Kidney (tissue), 14 donors: ENCODE results near the gene BICD2. TPM values are rescaled to one million over a fixed set of nuclear protein-coding genes. Genes with fewer than 3 reads are reported as not detected.
"Not testable (repeated sequence)": the region's sequence is repeated elsewhere in the genome, so short reads cannot be mapped to it uniquely, and the experiment has no call there.

Source experiments
- DNase-seq, 5 donors: peaks; one replicate each; pipeline ENCODE4 v3.0.0-alpha.2; 2013 to 2020
- FAIRE-seq: peaks from 2 replicates; lab custom pipeline; 2012; peaks lifted over from hg19 to GRCh38; lab: Jason Lieb, UNC
- H3K27ac ChIP-seq, 2 donors: one replicate each; pipeline ENCODE4 v1.7.0; 2013; ENCODE audit warnings: low read depth in 2 of 2, low read length in 2 of 2, inconsistent platforms in 1 of 2
- H3K27me3 ChIP-seq: one replicate; pipeline ENCODE4 v1.7.1; 2013; ENCODE audit warnings: low read length, inconsistent platforms; ENCODE audit not compliant: control insufficient read depth, insufficient read depth
- H3K36me3 ChIP-seq, 3 donors: one replicate each; pipeline versions ENCODE4 v1.7.0 to v1.7.1; 2013; ENCODE audit warnings: low read length in 3 of 3, control low read depth in 1 of 3, inconsistent platforms in 1 of 3; ENCODE audit not compliant: insufficient read depth in 3 of 3, control insufficient read depth in 2 of 3
- H3K4me1 ChIP-seq, 3 donors: one replicate each; pipeline versions ENCODE4 v1.7.0 to v1.7.1; 2013; ENCODE audit warnings: low read length in 3 of 3, inconsistent platforms in 1 of 3, low read depth in 1 of 3; ENCODE audit not compliant: control insufficient read depth in 2 of 3, insufficient read depth in 2 of 3
- H3K4me3 ChIP-seq, 3 donors: one replicate each; pipeline versions ENCODE4 v1.7.0 to v1.8.1; 2013; ENCODE audit warnings: low read length in 3 of 3, control low read depth in 1 of 3, inconsistent platforms in 1 of 3
- H3K9ac ChIP-seq, 3 donors: one replicate each; pipeline versions ENCODE4 v1.7.0 to v1.7.1; 2013; ENCODE audit warnings: low read length in 3 of 3, control low read depth in 1 of 3, inconsistent platforms in 1 of 3
- H3K9me3 ChIP-seq, 3 donors: one replicate each; pipeline versions ENCODE4 v1.7.0 to v1.7.1; 2013; ENCODE audit warnings: low read length in 3 of 3, control low read depth in 1 of 3, inconsistent platforms in 1 of 3; ENCODE audit not compliant: control insufficient read depth in 2 of 3, insufficient read depth in 1 of 3
- CTCF ChIP-seq: IDR thresholded peaks from 3 replicates; pipeline ENCODE4 v1.5.1; 2012; ENCODE audit warnings: mild to moderate bottlenecking, moderate library complexity, borderline replicate concordance; ENCODE audit not compliant: insufficient read depth; ENCODE audit errors: extremely low read depth
- intact Hi-C: fragments of 100-400 bp; cut with DNase I; formaldehyde crosslinking; loops from one replicate; pipeline ENCODE4 v1.11.1; 2022
- polyA plus RNA-seq: library from polyadenylated mRNA; stranded (reverse); fragments of 350-450 nt; fragmentation: Illumina TruSeq; extraction: RNeasy Lipid Tissue Mini Kit (QIAGEN cat#74804); gene quantifications from one replicate; pipeline ENCODE4 v1.2.3, GENCODE V29; 2014; ENCODE audit warnings: low read depth, low replicate concordance; ENCODE audit not compliant: insufficient read depth
- total RNA-seq: library from RNA; stranded (reverse); fragmentation: NEBNext Ultra II Directional; extraction: Animal tissue kit (Norgen Biotek cat#: 25700); gene quantifications from one replicate; pipeline ENCODE4 v1.2.1, GENCODE V29; 2021
- donor health status: control.
- donor health status: control.
- donor health status: control.
- donor health status: control.
- donor health status: control.
- donor health status: DM: yes; HTN: yes; CAD: no.
- donor health status: Normal renal cell carcinoma (clear cell type).

Gene BICD2
- total and polyA plus RNA-seq, 2 donors from 2014 or later = 10.0 to 25.2 TPM

- FAIRE-seq (no peak), DNase-seq (no peak)
- Histone ChIP-seq H3K4me1 (no peaks in the 10 kb centered on the region), H3K9ac (no peak overlapping the region), H3K4me3 (no peak overlapping the region), H3K27me3 (peaks cover 7% of the 10 kb centered on the region), H3K27ac (no peak overlapping the region), H3K9me3 (no peaks in the 10 kb centered on the region), H3K36me3 (no peaks in the 10 kb centered on the region)
- TF ChIP-seq CTCF = no peak
- intact Hi-C loops = no loop called here
Observed at GRCh38 chr9:92798358-92798757, 33.7 kb upstream of the BICD2 start.

GRCh38 chr9:92796337-92796804 lies 31.7 kb upstream of the BICD2 start:
- FAIRE-seq, H3K9me3 ChIP-seq, intact Hi-C loops, H3K27ac ChIP-seq, H3K4me3 ChIP-seq, DNase-seq, H3K36me3 ChIP-seq, H3K4me1 ChIP-seq, H3K27me3 ChIP-seq, H3K9ac ChIP-seq: not testable (repeated sequence)

- Histone ChIP-seq H3K9ac (no peak overlapping the region), H3K4me3 (no peak overlapping the region), H3K27ac (no peak overlapping the region), H3K4me1 (no peaks in the 10 kb centered on the region), H3K27me3 (peaks cover 7% of the 10 kb centered on the region), H3K9me3 (no peaks in the 10 kb centered on the region), H3K36me3 (no peaks in the 10 kb centered on the region)
- DNase-seq (no peak), FAIRE-seq (no peak)
- no peak for TF ChIP-seq CTCF
- intact Hi-C loops = no loop called here
Observed at GRCh38 chr9:92795598-92796336, 31.1 kb upstream of the BICD2 start.

- Histone ChIP-seq H3K9me3 (no peaks in the 10 kb centered on the region), H3K27me3 (peaks cover 7% of the 10 kb centered on the region), H3K36me3 (no peaks in the 10 kb centered on the region), H3K4me1 (no peaks in the 10 kb centered on the region), H3K4me3 (no peak overlapping the region), H3K27ac (no peak overlapping the region), H3K9ac (no peak overlapping the region)
- no peak for TF ChIP-seq CTCF
- no peak for FAIRE-seq
- DNase-seq = no peak
- intact Hi-C loops = loop anchor here (5.0 kb wide), 1 partner anchor 78 kb away; no protein-coding TSS in a partner anchor
Observed at GRCh38 chr9:92795000-92795399, 30.4 kb upstream of the BICD2 start.
